DOHH2 (cell line): ENCODE results near the gene SMAD3.

Experiments
- H3F3A ChIP-seq: fragments of 200-600 bp; sonication (generic), shearing (Covaris generic); 2 replicates; pipeline ENCODE4 v1.6.0; 2016; ENCODE audit warnings: antibody characterized with exemption, mild to moderate bottlenecking; ENCODE audit not compliant: control insufficient read depth, insufficient read depth
- H3K27ac ChIP-seq: fragments of 200-600 bp; sonication (generic); 2 replicates; pipeline ENCODE4 v1.5.1; 2014; ENCODE audit warnings: low read depth, mild to moderate bottlenecking, low read length, moderate library complexity
- H3K27me3 ChIP-seq: fragments of 200-600 bp; sonication (generic); 2 replicates; pipeline ENCODE4 v1.6.1; 2014; ENCODE audit warnings: mild to moderate bottlenecking, low read length, mixed read lengths; ENCODE audit not compliant: control insufficient read depth
- H3K36me3 ChIP-seq: fragments of 200-600 bp; sonication (generic); 2 replicates; pipeline ENCODE4 v1.6.1; 2014; ENCODE audit warnings: mild to moderate bottlenecking, low read length, moderate library complexity, mixed read lengths; ENCODE audit not compliant: control insufficient read depth
- H3K4me1 ChIP-seq: fragments of 200-600 bp; sonication (generic); 2 replicates; pipeline ENCODE4 v1.6.1; 2014; ENCODE audit warnings: mild to moderate bottlenecking, low read length, mixed read lengths; ENCODE audit not compliant: control insufficient read depth
- H3K4me2 ChIP-seq: fragments of 200-600 bp; sonication (generic); 2 replicates; pipeline ENCODE4 v1.6.0; 2014; ENCODE audit warnings: mild to moderate bottlenecking, low read length, moderate library complexity
- H3K4me3 ChIP-seq: fragments of 200-600 bp; sonication (generic); 2 replicates; pipeline ENCODE4 v1.5.1; 2014; ENCODE audit warnings: mild to moderate bottlenecking, low read length, mixed read lengths
- H3K79me2 ChIP-seq: fragments of 200-600 bp; sonication (generic); 2 replicates; pipeline ENCODE4 v1.6.1; 2014; ENCODE audit warnings: mild to moderate bottlenecking, low read length, mixed read lengths; ENCODE audit not compliant: control insufficient read depth
- H3K9me2 ChIP-seq: fragments of 200-600 bp; sonication (generic); replicated peaks from 2 replicates; pipeline ENCODE4 v1.6.1; 2014; ENCODE audit warnings: mild to moderate bottlenecking, low read length, mixed read lengths; ENCODE audit not compliant: control insufficient read depth
- H3K9me3 ChIP-seq: fragments of 200-600 bp; sonication (generic); 2 replicates; pipeline ENCODE4 v1.6.1; 2014; ENCODE audit warnings: antibody characterized with exemption, low read length, mixed read lengths; ENCODE audit not compliant: control insufficient read depth, insufficient read depth
- H4K20me1 ChIP-seq: fragments of 200-600 bp; sonication (generic); 2 replicates; pipeline ENCODE4 v1.6.0; 2014; ENCODE audit warnings: low read depth, mild to moderate bottlenecking, antibody characterized with exemption, low read length, moderate library complexity; ENCODE audit not compliant: control insufficient read depth, insufficient read depth
- CTCF ChIP-seq: fragments of 200-600 bp; sonication (generic); IDR thresholded peaks from one replicate; pipeline ENCODE4 v1.5.1; 2014; ENCODE audit warnings: antibody characterized with exemption, mild to moderate bottlenecking, low read depth, low read length; ENCODE audit not compliant: poor library complexity, severe bottlenecking
- EZH2phosphoT487 ChIP-seq: fragments of 200-600 bp; sonication (generic); IDR thresholded peaks from 2 replicates; pipeline ENCODE4 v1.6.1; 2017; ENCODE audit warnings: borderline replicate concordance, mild to moderate bottlenecking, antibody characterized with exemption, low read length, moderate library complexity, mixed read lengths

Gene SMAD3

GRCh38 chr15:67148196-67148701, 82.8 kb downstream of the SMAD3 start:
- Histone ChIP-seq H3K9me3 (no peaks in the 10 kb centered on the region), H3K9me2 (no peaks in the 10 kb centered on the region), H3K4me1 (no peaks in the 10 kb centered on the region), H3K27ac (no peak overlapping the region), H3K79me2 (peaks cover 19% of the 10 kb centered on the region), H3K27me3 (no peaks in the 10 kb centered on the region), H3F3A (no peaks in the 10 kb centered on the region), H3K36me3 (no peaks in the 10 kb centered on the region), H3K4me2 (no peak overlapping the region), H3K4me3 (no peak overlapping the region), H4K20me1 (0 out of 2 replicates have a peak, but pooled peaks cover 3% of the 10 kb centered on the region)
- TF ChIP-seq CTCF: no peak
- TF ChIP-seq EZH2phosphoT487: no peak

GRCh38 chr15:67149068-67149772, 83.8 kb downstream of the SMAD3 start:
- Histone ChIP-seq H3K79me2 (peaks cover 19% of the 10 kb centered on the region), H3K9me3 (no peaks in the 10 kb centered on the region), H4K20me1 (0 out of 2 replicates have a peak, but pooled peaks cover 3% of the 10 kb centered on the region), H3F3A (no peaks in the 10 kb centered on the region), H3K36me3 (no peaks in the 10 kb centered on the region), H3K27me3 (no peaks in the 10 kb centered on the region), H3K9me2 (no peaks in the 10 kb centered on the region), H3K4me2 (no peak overlapping the region), H3K4me3 (no peak overlapping the region), H3K4me1 (no peaks in the 10 kb centered on the region), H3K27ac (no peak overlapping the region)
- TF ChIP-seq EZH2phosphoT487 (no peak), CTCF (no peak)

GRCh38 chr15:67149773-67150022, 84.3 kb downstream of the SMAD3 start:
- no peak overlapping the region for H3K4me2 ChIP-seq
- no peak overlapping the region for H3K27ac ChIP-seq
- no peaks in the 10 kb centered on the region for H3K27me3 ChIP-seq
- TF ChIP-seq CTCF (no peak), EZH2phosphoT487 (no peak)
- H3K9me3 ChIP-seq: no peaks in the 10 kb centered on the region
- no peaks in the 10 kb centered on the region for H3K4me1 ChIP-seq
- no peaks in the 10 kb centered on the region for H3F3A ChIP-seq
- H4K20me1 ChIP-seq: 0 out of 2 replicates have a peak, but pooled peaks cover 3% of the 10 kb centered on the region
- no peaks in the 10 kb centered on the region for H3K36me3 ChIP-seq
- peaks cover 15% of the 10 kb centered on the region for H3K79me2 ChIP-seq
- H3K9me2 ChIP-seq: no peaks in the 10 kb centered on the region
- no peak overlapping the region for H3K4me3 ChIP-seq
